Astrocyte of the spinal cord (primary cell): ENCODE results near the gene PREX1.

Experiments used
- DNase-seq: peaks from one replicate; pipeline ENCODE4 v3.0.0; 2011; ENCODE audit warnings: low read depth, low spot score
- H3K4me3 ChIP-seq: 2 replicates; pipeline ENCODE4 v1.5.1; 2011; ENCODE audit warnings: low read depth, mild to moderate bottlenecking, low read length, moderate library complexity
- CTCF ChIP-seq: IDR thresholded peaks from 2 replicates; pipeline ENCODE4 v1.5.1; 2012; ENCODE audit warnings: low read depth, mild to moderate bottlenecking, low read length, inconsistent platforms
- in situ Hi-C: cut with HindIII; loops from 2 replicates; pipeline ENCODE4 v1.10.0; 2017; ENCODE audit warnings: low sequenced_read_pairs

Gene PREX1

GRCh38 chr20:48632825-48633619 lies 194.8 kb downstream of the PREX1 start:
- TF ChIP-seq CTCF: no peak
- in situ Hi-C loops: no loop called here

GRCh38 chr20:48632017-48632824 lies 195.6 kb downstream of the PREX1 start:
- no peak overlapping the region for H3K4me3 ChIP-seq
- no peak for TF ChIP-seq CTCF
- DNase-seq: no peak
- in situ Hi-C loops: no loop called here

More at GRCh38 chr20:48632825-48633619, 194.8 kb downstream of the PREX1 start:
- DNase-seq: no peak
- no peak overlapping the region for H3K4me3 ChIP-seq

DNA sequence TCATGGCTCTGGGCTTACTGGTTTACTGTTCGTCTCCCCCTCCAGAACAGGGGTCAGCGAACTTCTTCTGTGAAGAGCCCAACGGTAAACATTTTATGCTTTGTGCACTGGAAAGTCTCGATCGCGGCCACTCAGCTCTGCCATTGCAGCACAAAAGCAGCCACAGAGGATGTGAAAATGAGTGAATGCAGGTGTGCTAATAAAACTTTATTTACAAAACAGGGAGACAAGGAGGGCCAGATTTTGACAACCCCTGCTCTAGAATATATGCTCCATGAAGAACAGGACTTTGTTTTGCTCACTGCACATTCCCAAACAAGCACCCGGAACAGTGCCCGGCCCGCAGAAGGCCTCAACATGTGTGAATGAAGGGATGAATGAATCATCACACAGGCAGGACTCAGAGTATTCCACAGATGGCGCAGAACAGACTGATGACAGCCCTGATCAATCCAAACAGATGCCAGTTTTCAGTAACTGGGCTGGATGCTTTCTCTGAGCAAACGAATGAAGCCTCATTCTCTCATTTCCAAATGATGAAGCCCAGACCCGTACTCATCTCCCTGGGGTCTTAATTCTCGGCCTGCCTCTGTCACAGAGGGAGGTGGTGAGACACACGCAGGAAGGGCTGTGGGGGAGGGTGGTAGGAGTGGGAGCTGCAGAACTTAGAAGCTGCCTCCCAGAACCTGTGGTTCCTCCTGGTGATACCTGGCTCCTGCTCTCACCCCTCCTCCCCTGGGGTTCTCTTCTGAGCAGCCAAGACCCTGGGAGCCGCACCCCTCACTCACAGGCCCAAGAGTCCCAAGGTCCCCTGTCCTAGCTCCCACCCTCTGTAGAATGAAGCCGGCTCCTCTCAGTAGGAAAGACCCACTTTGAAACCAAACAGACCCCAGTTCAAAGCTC lies 196.4 kb downstream of the PREX1 start:
- in situ Hi-C loops: no loop called here
- no peak overlapping the region for H3K4me3 ChIP-seq
- TF ChIP-seq CTCF: no peak
- DNase-seq: peak; percentile 22

- in situ Hi-C loops: no loop called here
- TF ChIP-seq CTCF: no peak
- no peak for DNase-seq
- H3K4me3 ChIP-seq: no peak overlapping the region
Measured at GRCh38 chr20:48630342-48631075, 197.3 kb downstream of the PREX1 start.

DNA sequence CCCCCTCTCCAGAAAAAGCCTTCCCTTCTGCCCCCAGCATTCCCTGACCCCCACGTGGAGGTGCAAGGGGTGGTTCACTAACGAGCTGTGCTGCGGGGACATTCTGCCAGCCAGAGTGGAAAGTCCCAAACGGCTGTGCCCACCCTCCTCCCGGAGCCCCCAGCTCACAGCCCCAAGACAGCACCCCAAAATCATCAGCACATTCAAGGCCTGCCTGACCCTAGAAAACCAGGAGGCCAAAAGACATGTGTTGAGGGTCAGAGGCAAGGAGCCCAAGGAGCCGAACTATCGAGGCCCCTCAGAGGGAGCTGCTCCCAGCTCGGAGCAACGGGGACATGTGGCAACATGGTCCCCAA lies 197.9 kb downstream of the PREX1 start:
- in situ Hi-C loops: no loop called here
- no peak overlapping the region for H3K4me3 ChIP-seq
- DNase-seq: no peak
- TF ChIP-seq CTCF: no peak
